Measurements from ENCODE around the gene CD46.

CD46 gene

DNA sequence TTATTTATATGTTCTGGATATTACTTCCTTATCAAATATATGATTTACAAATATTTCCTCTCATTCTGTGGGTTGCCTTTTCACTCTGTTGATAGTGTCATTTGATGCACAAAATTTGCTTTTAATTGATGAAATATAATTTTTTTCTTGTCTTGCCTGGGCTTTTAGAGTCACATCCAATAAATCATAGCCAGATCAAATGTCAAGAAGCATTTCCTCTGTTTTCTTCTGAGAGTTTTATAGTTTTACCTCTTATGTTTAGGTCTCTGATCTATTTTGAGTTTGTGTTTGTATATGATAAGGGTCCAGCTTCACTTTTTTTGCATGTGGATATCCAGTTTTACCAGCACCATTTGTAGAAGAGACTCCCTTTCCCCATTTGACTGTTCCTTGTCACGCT, 29.5 kb downstream of the CD46 start:
- no peak for DNase-seq (ENCODE audit: insufficient read length, low spot score)
- TF ChIP-seq, protein P1, sequence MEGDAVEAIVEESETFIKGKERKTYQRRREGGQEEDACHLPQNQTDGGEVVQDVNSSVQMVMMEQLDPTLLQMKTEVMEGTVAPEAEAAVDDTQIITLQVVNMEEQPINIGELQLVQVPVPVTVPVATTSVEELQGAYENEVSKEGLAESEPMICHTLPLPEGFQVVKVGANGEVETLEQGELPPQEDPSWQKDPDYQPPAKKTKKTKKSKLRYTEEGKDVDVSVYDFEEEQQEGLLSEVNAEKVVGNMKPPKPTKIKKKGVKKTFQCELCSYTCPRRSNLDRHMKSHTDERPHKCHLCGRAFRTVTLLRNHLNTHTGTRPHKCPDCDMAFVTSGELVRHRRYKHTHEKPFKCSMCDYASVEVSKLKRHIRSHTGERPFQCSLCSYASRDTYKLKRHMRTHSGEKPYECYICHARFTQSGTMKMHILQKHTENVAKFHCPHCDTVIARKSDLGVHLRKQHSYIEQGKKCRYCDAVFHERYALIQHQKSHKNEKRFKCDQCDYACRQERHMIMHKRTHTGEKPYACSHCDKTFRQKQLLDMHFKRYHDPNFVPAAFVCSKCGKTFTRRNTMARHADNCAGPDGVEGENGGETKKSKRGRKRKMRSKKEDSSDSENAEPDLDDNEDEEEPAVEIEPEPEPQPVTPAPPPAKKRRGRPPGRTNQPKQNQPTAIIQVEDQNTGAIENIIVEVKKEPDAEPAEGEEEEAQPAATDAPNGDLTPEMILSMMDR (IDR thresholded peaks at IDR 0.05; ENCODE audit: insufficient read depth, missing control alignments): no peak
- no peak for FAIRE-seq

DNA sequence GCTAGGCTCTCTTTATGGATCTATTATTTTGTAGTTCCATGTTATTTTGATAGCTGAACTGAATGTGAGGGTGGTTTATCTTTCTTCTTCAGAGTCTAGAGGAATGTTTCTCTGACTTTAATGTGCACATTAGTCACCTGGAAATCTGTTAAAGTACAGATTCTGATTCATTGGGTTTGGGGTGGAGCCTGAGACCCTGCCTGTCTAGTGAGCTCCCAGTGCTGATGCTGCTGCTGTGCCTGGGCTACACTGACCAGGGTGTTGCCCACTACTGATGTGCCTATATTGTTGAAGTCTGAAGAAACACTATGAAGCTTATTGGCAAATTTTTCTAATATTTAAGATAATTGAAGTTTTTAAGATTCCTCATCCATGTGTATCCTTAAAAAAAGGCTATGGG, 35.9 kb downstream of the CD46 start:
- FAIRE-seq (no peak), DNase-seq (ENCODE audit: insufficient read length, low spot score) (no peak)
- TF ChIP-seq, protein P1 (IDR thresholded peaks at IDR 0.05; ENCODE audit: insufficient read depth, missing control alignments): no peak

DNA sequence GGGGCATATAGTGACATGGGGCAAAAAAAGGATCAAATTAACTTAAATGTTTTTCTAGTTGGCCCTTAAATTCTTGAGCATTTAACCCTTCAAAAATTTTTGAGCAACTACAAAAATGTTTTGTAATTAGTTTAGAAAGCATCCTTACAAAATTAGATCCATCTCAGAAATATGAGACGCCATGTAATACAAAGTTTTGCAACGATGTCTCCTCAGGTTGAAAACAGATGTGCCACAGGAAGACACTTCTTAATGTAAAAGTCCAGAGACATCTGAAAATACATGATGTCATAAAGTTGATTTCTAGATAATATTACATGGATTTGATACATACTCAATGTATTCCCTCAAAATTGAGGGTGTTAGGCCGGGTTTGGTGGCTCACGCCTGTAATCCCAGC, 37.5 kb downstream of the CD46 start:
- TF ChIP-seq, protein P1 (IDR thresholded peaks at IDR 0.05; ENCODE audit: insufficient read depth, missing control alignments): no peak
- no peak for FAIRE-seq

DNA sequence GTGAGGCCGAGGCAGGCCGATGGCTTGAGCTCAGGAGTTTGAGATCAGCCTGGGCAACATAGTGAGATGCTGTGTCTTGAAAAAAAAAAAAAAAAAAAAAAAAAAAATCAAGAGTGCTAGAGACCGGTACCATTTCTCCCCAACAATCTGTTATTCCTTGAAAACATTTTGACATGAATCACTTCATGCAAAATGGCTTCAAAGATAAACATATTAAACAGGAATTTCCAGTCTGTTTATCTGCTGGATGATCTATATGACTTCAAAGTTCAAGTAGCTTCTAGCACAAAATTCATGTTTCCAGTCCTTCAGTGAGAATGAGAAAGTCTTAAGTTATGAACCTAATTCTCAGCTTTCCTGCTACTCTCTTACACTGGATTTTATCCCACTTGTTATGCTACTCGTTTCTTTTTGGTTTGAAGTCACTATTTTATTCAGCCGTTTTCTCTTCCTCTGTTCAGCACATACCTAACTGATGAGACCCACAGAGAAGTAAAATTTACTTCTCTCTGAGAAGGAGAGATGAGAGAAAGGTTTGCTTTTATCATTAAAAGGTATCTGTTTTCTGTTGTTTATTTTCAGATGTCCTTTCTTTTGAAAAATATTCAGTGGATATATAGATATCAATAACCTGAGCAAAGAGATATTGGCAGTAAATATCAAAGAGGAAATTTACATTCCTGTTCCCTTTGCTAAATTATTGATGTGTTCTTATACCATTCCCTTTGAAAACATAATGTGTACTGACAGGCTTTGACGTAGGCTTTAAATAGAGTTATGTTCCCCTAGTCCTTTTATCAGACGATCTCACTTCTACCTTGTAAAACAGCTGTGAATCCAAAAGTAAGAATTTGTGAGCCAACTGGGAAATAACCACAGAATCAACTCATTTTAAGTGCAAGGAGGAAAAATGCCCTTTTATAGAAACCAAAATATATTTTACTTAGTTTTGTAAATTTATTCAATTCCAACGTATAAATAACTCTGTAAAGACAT, 38.2 kb downstream of the CD46 start:
- no peak for DNase-seq (ENCODE audit: insufficient read length, low spot score)
- TF ChIP-seq, protein P1 (IDR thresholded peaks at IDR 0.05; ENCODE audit: insufficient read depth, missing control alignments): no peak
- FAIRE-seq: peak; percentile 81

More for the DNA sequence above, 37.5 kb downstream of the CD46 start:
- DNase-seq (ENCODE audit: insufficient read length, low spot score): no peak

DNA sequence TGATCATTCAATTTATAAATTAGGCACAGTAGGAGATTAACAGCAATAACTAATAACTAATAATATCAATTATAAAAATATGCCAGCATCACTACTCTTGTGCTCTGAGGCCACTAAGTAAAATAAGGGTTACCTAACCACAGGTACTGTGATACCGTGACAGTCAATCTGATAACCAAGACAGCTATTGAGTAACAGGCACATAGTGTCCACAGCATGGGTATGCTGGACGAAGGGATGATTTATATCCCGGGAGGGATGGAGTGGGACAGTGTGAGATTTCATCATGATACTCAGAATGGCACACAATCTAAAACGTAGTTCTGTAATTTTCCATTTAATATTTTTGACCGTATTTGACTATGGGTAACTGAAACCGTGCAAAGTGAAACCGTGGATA, 39.4 kb downstream of the CD46 start:
- TF ChIP-seq, protein P1 (IDR thresholded peaks at IDR 0.05; ENCODE audit: insufficient read depth, missing control alignments): no peak
- DNase-seq (ENCODE audit: insufficient read length, low spot score): no peak
- FAIRE-seq: no peak

DNA sequence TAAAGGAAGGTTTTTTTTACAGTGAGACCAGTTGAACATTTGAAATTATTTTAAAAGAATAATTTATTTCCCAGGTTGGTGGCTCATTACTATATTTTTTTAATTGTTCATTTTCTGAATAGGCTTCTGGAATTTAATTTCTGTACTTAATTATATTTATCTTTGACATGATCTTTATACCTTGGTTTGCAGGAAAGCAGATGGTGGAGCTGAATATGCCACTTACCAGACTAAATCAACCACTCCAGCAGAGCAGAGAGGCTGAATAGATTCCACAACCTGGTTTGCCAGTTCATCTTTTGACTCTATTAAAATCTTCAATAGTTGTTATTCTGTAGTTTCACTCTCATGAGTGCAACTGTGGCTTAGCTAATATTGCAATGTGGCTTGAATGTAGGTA, 41.5 kb downstream of the CD46 start:
- no peak for DNase-seq (ENCODE audit: insufficient read length, low spot score)
- TF ChIP-seq, protein P1 (IDR thresholded peaks at IDR 0.05; ENCODE audit: insufficient read depth, missing control alignments): no peak
- FAIRE-seq: no peak

DNA sequence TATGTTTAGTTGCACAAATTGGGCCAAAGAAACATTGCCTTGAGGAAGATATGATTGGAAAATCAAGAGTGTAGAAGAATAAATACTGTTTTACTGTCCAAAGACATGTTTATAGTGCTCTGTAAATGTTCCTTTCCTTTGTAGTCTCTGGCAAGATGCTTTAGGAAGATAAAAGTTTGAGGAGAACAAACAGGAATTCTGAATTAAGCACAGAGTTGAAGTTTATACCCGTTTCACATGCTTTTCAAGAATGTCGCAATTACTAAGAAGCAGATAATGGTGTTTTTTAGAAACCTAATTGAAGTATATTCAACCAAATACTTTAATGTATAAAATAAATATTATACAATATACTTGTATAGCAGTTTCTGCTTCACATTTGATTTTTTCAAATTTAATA, 43.0 kb downstream of the CD46 start:
- no peak for DNase-seq (ENCODE audit: insufficient read length, low spot score)
- no peak for FAIRE-seq
- TF ChIP-seq, protein P1 (IDR thresholded peaks at IDR 0.05; ENCODE audit: insufficient read depth, missing control alignments): no peak

Measured in D721Med (cell line).